SK-N-SH treated with all-trans-retinoic acid at 6 μM for 48 hours (cell line): ENCODE data around the gene DPP9.

Experiments
- CREB5 ChIP-seq: fragments of 250-450 bp; sonication (Bioruptor Pico); IDR thresholded peaks from 2 replicates; pipeline ENCODE4 v1.5.1; 2020; ENCODE audit warnings: low read depth, mild to moderate bottlenecking, moderate library complexity
- ESRRG ChIP-seq: fragments of 250-450 bp; sonication (Bioruptor Pico); IDR thresholded peaks from 2 replicates; pipeline ENCODE4 v1.6.1; 2021; ENCODE audit warnings: mild to moderate bottlenecking
- ZFP3 ChIP-seq: fragments of 250-450 bp; sonication (Bioruptor Pico); IDR thresholded peaks from 2 replicates; pipeline ENCODE4 v1.5.0; 2020; ENCODE audit warnings: mild to moderate bottlenecking, moderate library complexity
- ZFP30 ChIP-seq: fragments of 450-650 bp; formaldehyde crosslinking; IDR thresholded peaks from 2 replicates; pipeline ENCODE4 v1.5.0; 2022; ENCODE audit warnings: mild to moderate bottlenecking, moderate library complexity
- ZNF565 ChIP-seq: fragments of 450-650 bp; formaldehyde crosslinking; conservative IDR thresholded peaks from 2 replicates; pipeline ENCODE4 v1.5.0; 2020; ENCODE audit warnings: low read depth, mild to moderate bottlenecking, moderate library complexity

- TF ChIP-seq ZNF565 (CRISPR knock-in tag) (no peak), CREB5 (no peak), ZFP30 (CRISPR knock-in tag) (no peak), ESRRG (CRISPR knock-in tag) (no peak), ZFP3 (CRISPR knock-in tag) (no peak)
Measured at GRCh38 chr19:4732680-4733114, 9.1 kb upstream of the DPP9 start.
